Muscle of leg (tissue), 11 donors: ENCODE results near the gene ADGRL3. TPM values are rescaled to one million over a fixed set of nuclear protein-coding genes. Genes with fewer than 3 reads are reported as not detected.

Experiments
- DNase-seq: peaks from one replicate; pipeline ENCODE4 v3.0.0; 2013
- H3K27ac ChIP-seq: one replicate; pipeline ENCODE4 v1.5.1; 2013; ENCODE audit warnings: mild to moderate bottlenecking, low read length, control low read depth
- H3K27me3 ChIP-seq: one replicate; pipeline ENCODE4 v1.6.1; 2013; ENCODE audit warnings: low read length; ENCODE audit not compliant: control insufficient read depth, insufficient read depth
- H3K36me3 ChIP-seq: one replicate; pipeline ENCODE4 v1.6.1; 2013; ENCODE audit warnings: low read length; ENCODE audit not compliant: control insufficient read depth, insufficient read depth
- H3K4me1 ChIP-seq: one replicate; pipeline ENCODE4 v1.6.1; 2013; ENCODE audit warnings: low read length; ENCODE audit not compliant: control insufficient read depth, insufficient read depth
- H3K4me3 ChIP-seq: one replicate; pipeline ENCODE4 v1.5.1; 2013; ENCODE audit warnings: low read length, control low read depth
- H3K9me3 ChIP-seq: replicated peaks from 2 replicates; pipeline ENCODE4 v1.6.1; 2013; ENCODE audit warnings: low read depth, low read length; ENCODE audit not compliant: control insufficient read depth
- WGBS: methylation state at CpG from one replicate; pipeline ENCODE4 v1.1.5; 2013; ENCODE audit warnings: missing lambda C conversion rate; ENCODE audit not compliant: insufficient coverage; 5-methylcytosine and 5-hydroxymethylcytosine counted together
- polyA plus RNA-seq, 8 donors: library from polyadenylated mRNA; unstranded; fragments of 120-200 nt; gene quantifications; one replicate each; pipeline versions ENCODE4 v1.2.1 to v1.2.3, GENCODE V29; 2013; ENCODE audit warnings: inconsistent platforms in 1 of 8, low replicate concordance in 1 of 8; ENCODE audit not compliant: insufficient read length in 8 of 8, insufficient read depth in 1 of 8
- total RNA-seq: library from RNA; stranded (reverse); fragments of 120-200 nt; gene quantifications from one replicate; pipeline ENCODE4 v1.2.4, GENCODE V29; 2013

Gene ADGRL3
- total and polyA plus RNA-seq, 9 donors = 11.8 to 40.7 (median 24.8) TPM

DNA sequence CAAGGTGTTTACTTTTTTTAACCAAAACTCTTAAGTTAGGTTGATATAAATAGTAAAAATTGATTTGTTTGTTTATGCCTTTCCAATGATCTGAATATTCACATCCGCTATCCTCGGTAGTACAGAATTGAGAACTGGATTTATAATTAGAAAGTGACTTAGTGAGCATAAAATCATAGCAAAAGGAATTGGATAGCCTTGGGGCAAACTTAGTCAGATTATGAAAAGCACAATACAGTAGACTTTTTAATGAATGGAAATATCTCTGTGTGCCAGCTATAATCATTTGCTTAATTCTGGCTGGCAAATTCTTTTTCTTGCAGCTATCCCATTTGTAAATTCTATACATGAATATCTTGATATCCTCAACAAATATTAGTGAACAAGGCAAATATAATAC is 713.5 kb downstream of the ADGRL3 start:
- H3K27ac ChIP-seq = no peak overlapping the region
- no peaks in the 10 kb centered on the region for H3K36me3 ChIP-seq
- WGBS = no CpG with 5 or more reads among the region's 2 CpGs
- H3K27me3 ChIP-seq = no peaks in the 10 kb centered on the region
- H3K4me1 ChIP-seq = no peaks in the 10 kb centered on the region
- DNase-seq = no peak
- H3K9me3 ChIP-seq = no peaks in the 10 kb centered on the region
- no peak overlapping the region for H3K4me3 ChIP-seq

GRCh38 chr4:61915501-61915900 is 715.4 kb downstream of the ADGRL3 start:
- H3K4me3 ChIP-seq = no peak overlapping the region
- H3K4me1 ChIP-seq = no peaks in the 10 kb centered on the region
- no peaks in the 10 kb centered on the region for H3K36me3 ChIP-seq
- no peak for DNase-seq
- no peak overlapping the region for H3K27ac ChIP-seq
- H3K27me3 ChIP-seq = no peaks in the 10 kb centered on the region
- WGBS = no CpG with 5 or more reads among the region's 1 CpG
- H3K9me3 ChIP-seq = no peaks in the 10 kb centered on the region

GRCh38 chr4:61918507-61918906 is 718.4 kb downstream of the ADGRL3 start:
- H3K9me3 ChIP-seq = no peaks in the 10 kb centered on the region
- no peak overlapping the region for H3K4me3 ChIP-seq
- H3K4me1 ChIP-seq = no peaks in the 10 kb centered on the region
- H3K36me3 ChIP-seq = no peaks in the 10 kb centered on the region
- DNase-seq = no peak
- H3K27me3 ChIP-seq = no peaks in the 10 kb centered on the region
- no peak overlapping the region for H3K27ac ChIP-seq

DNA sequence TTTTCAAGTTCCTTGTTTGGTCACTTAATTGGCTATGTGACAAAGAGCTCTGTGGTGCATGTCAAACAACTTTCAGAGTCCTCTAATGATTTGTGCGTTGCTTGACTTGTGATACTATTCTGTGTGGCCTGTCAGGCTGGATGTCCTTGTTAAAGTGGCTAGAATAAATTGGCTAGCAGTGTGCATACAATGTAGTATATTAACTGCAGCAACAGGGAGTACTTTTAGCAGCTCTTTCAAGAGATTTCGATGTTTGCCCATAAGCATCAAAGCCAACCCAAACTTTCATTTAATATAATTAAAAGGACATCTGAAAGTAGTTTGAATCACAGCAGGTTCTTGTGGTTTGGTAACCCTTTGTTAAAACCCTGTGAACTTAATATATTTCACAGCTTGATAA is 718.9 kb downstream of the ADGRL3 start:
- no peak for DNase-seq
- 50% methylated on average over 1 of the region's 2 CpGs for WGBS
- Histone ChIP-seq H3K36me3 (no peaks in the 10 kb centered on the region), H3K27ac (no peak overlapping the region), H3K4me3 (no peak overlapping the region), H3K4me1 (no peaks in the 10 kb centered on the region), H3K9me3 (no peaks in the 10 kb centered on the region), H3K27me3 (no peaks in the 10 kb centered on the region)

DNA sequence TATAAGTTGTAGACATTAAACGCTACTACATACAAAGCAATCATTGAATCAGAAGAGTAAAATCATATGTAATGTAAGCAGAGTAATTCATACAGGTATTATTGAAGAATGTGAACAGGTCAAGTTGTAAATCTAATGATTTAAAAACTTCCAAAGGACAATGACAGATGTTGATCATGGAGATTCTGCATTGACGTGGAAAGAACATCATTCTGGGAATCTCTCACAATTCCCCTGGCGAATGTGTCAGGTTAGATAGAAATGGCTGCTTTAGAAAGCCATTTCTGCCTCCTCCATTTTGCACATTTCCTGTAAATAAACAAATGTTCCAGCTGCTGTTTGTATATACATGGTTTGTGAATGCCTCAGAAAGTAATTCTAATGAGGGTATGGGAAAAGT is 719.4 kb downstream of the ADGRL3 start:
- Histone ChIP-seq H3K36me3 (no peaks in the 10 kb centered on the region), H3K27ac (no peak overlapping the region), H3K4me3 (no peak overlapping the region), H3K4me1 (no peaks in the 10 kb centered on the region), H3K9me3 (no peaks in the 10 kb centered on the region), H3K27me3 (no peaks in the 10 kb centered on the region)
- no peak for DNase-seq
- no CpG with 5 or more reads among the region's 3 CpGs for WGBS

DNA sequence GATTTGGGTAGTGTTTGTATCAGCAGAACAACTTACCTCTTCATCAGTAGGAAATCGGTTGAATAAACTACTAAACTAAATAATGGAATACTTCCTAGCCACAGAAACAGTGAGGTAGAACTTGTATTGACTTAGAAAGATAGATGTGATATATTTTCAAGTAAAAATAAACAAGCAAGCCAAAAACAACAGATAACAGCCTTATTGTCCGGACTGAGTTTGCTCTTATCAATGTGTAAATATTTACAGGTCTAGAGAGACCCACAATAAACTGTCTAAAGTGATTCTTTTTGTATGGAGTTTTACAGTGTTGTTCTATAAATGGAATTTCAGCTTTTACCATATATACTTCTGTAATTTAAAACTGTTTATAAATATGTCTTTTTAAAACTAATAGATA is 721.8 kb downstream of the ADGRL3 start:
- no CpG with 5 or more reads among the region's 2 CpGs for WGBS
- H3K4me3 ChIP-seq = no peak overlapping the region
- no peaks in the 10 kb centered on the region for H3K27me3 ChIP-seq
- no peaks in the 10 kb centered on the region for H3K36me3 ChIP-seq
- no peaks in the 10 kb centered on the region for H3K9me3 ChIP-seq
- no peaks in the 10 kb centered on the region for H3K4me1 ChIP-seq
- H3K27ac ChIP-seq = no peak overlapping the region
- no peak for DNase-seq

- Histone ChIP-seq H3K9me3 (no peaks in the 10 kb centered on the region), H3K4me3 (no peak overlapping the region), H3K27ac (no peak overlapping the region), H3K36me3 (no peaks in the 10 kb centered on the region), H3K27me3 (no peaks in the 10 kb centered on the region), H3K4me1 (no peaks in the 10 kb centered on the region)
- WGBS = no CpG with 5 or more reads among the region's 4 CpGs
- DNase-seq = no peak
Observed at GRCh38 chr4:61922766-61923165, 722.6 kb downstream of the ADGRL3 start.

- H3K4me1 ChIP-seq = no peaks in the 10 kb centered on the region
- no peaks in the 10 kb centered on the region for H3K27me3 ChIP-seq
- H3K9me3 ChIP-seq = no peaks in the 10 kb centered on the region
- H3K4me3 ChIP-seq = no peak overlapping the region
- 75% methylated on average over 2 of the region's 3 CpGs for WGBS
- H3K27ac ChIP-seq = no peak overlapping the region
- H3K36me3 ChIP-seq = no peaks in the 10 kb centered on the region
- peak; percentile 52 for DNase-seq
Observed at GRCh38 chr4:61923179-61923578, 723.1 kb downstream of the ADGRL3 start.

GRCh38 chr4:61924131-61924530 is 724.0 kb downstream of the ADGRL3 start:
- Histone ChIP-seq H3K4me1 (no peaks in the 10 kb centered on the region), H3K4me3 (no peak overlapping the region), H3K9me3 (no peaks in the 10 kb centered on the region), H3K36me3 (no peaks in the 10 kb centered on the region), H3K27me3 (no peaks in the 10 kb centered on the region), H3K27ac (no peak overlapping the region)
- no peak for DNase-seq
- WGBS = 85% methylated on average over 1 of the region's 1 CpG

- Histone ChIP-seq H3K27ac (no peak overlapping the region), H3K36me3 (peaks cover 4% of the 10 kb centered on the region), H3K9me3 (no peaks in the 10 kb centered on the region), H3K4me1 (no peaks in the 10 kb centered on the region), H3K27me3 (no peaks in the 10 kb centered on the region), H3K4me3 (no peak overlapping the region)
- WGBS = no CpG with 5 or more reads among the region's 1 CpG
- no peak for DNase-seq
Observed at GRCh38 chr4:61933527-61933926, 733.4 kb downstream of the ADGRL3 start.

GRCh38 chr4:61934198-61934597 is 734.1 kb downstream of the ADGRL3 start:
- H3K27ac ChIP-seq = no peak overlapping the region
- no peaks in the 10 kb centered on the region for H3K27me3 ChIP-seq
- H3K36me3 ChIP-seq = peaks cover 5% of the 10 kb centered on the region
- no peaks in the 10 kb centered on the region for H3K9me3 ChIP-seq
- H3K4me3 ChIP-seq = no peak overlapping the region
- H3K4me1 ChIP-seq = no peaks in the 10 kb centered on the region
- DNase-seq = no peak
